ENCODE results near the gene MANBA. TPM values are rescaled to one million over a fixed set of nuclear protein-coding genes. Genes with fewer than 3 reads are reported as not detected.
"Not testable (repeated sequence)": the region's sequence is repeated elsewhere in the genome, so short reads cannot be mapped to it uniquely, and the experiment has no call there.

The MANBA gene
- total and polyA plus RNA-seq, 12 donors: 21.5 to 84.1 (median 53.4) TPM

- Histone ChIP-seq H3K27me3 (no peaks in the 10 kb centered on the region), H3K27ac (no peak overlapping the region), H3K4me1 (replicated peaks in 1 of 2) (peaks cover 0 to 1% of the 10 kb centered on the region in 2 donors), H3K9me3 (replicated peaks in 1 of 3) (no peaks in the 10 kb centered on the region), H3K4me3 (no peak overlapping the region), H3K36me3 (replicated peaks in 1 of 2) (no peaks in the 10 kb centered on the region)
- TF ChIP-seq CTCF (IDR thresholded peaks at IDR 0.05) (no peak), POLR2A (IDR thresholded peaks at IDR 0.05) (no peak)
- intact Hi-C loops (cut with DNase I): no loop called here
- DNase-seq: no peak
- 85 to 88% (median 86%) methylated on average over 4 of the region's 4 CpGs for WGBS, 4 donors
Observed at GRCh38 chr4:102751941-102752340, 8.8 kb downstream of the MANBA start.

GRCh38 chr4:102743352-102743751, 17.4 kb downstream of the MANBA start:
- DNase-seq: peak in 2 of 7 donors; percentile 23 to 29
- H3K36me3 ChIP-seq (replicated peaks in 1 of 2); H3K27me3 ChIP-seq; H3K27ac ChIP-seq; H3K9me3 ChIP-seq (replicated peaks in 1 of 3); H3K4me1 ChIP-seq (replicated peaks in 1 of 2); intact Hi-C loops (cut with DNase I); H3K4me3 ChIP-seq: not testable (repeated sequence)
- WGBS, 4 donors: 78 to 86% (median 81%) methylated on average over 4 of the region's 4 CpGs

DNA sequence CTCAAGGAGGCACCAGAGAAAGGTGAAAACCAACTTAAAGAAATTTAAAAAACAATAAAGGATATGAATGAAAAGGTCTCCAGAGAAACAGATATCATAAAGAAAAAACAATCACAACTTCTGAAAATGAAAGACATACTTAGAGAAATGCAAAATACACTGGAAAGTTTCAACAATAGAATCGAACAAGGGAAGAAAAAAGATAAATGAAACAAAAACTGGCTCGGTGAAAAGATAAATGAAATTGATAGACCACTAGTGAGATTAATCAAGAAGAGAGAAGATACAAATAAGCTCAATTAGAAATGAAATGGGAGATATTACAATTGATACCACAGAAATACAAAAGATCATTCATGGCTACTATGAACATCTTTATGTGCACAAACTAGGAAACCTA, 22.0 kb downstream of the MANBA start:
- DNase-seq; H3K27ac ChIP-seq; H3K36me3 ChIP-seq (replicated peaks in 1 of 2); H3K9me3 ChIP-seq (replicated peaks in 1 of 3); H3K4me3 ChIP-seq; intact Hi-C loops (cut with DNase I); H3K27me3 ChIP-seq: not testable (repeated sequence)
- peaks cover 0 to 12% of the 10 kb centered on the region in 2 donors for H3K4me1 ChIP-seq (replicated peaks in 1 of 2)
- 88 to 93% (median 90%) methylated on average over 2 of the region's 2 CpGs for WGBS, 4 donors

- intact Hi-C loops (cut with DNase I): no loop called here
- H3K4me3 ChIP-seq: no peak overlapping the region
- 94 to 96% (median 96%) methylated on average over 11 of the region's 11 CpGs for WGBS, 4 donors
Observed at GRCh38 chr4:102736636-102737549, 23.9 kb downstream of the MANBA start.

DNA sequence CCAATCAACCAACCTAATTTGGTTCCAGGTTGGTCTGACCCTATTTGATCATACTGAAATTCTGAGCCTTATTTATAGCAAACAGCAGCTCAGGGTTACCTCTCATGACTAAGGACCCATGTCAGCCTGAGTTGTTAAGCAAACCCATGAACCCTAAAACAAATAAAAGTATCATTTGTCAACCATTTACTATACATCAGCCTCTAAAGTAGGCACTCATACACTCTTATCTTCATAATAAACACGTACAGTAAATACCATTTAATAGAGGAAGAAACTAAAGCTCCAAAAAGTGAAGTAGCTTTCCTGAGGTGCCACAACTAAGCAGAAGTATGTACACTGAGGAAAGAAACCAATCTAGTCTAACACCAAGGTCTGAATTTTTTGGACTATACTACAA, 25.2 kb downstream of the MANBA start:
- H3K27ac ChIP-seq: no peak overlapping the region
- intact Hi-C loops (cut with DNase I): no loop called here
- H3K4me3 ChIP-seq: no peak overlapping the region
- peaks cover 0 to 12% of the 10 kb centered on the region in 2 donors for H3K4me1 ChIP-seq (replicated peaks in 1 of 2)
- H3K27me3 ChIP-seq: no peaks in the 10 kb centered on the region
- no peak for DNase-seq
- H3K9me3 ChIP-seq (replicated peaks in 1 of 3): no peaks in the 10 kb centered on the region
- TF ChIP-seq POLR2A (IDR thresholded peaks at IDR 0.05) (no peak), CTCF (IDR thresholded peaks at IDR 0.05) (no peak)
- no peaks in the 10 kb centered on the region for H3K36me3 ChIP-seq (replicated peaks in 1 of 2)
- WGBS, 4 donors: 80 to 84% (median 84%) methylated on average over 1 of the region's 1 CpG

More at GRCh38 chr4:102736636-102737549, 23.9 kb downstream of the MANBA start:
- Histone ChIP-seq H3K36me3 (replicated peaks in 1 of 2) (no peaks in the 10 kb centered on the region), H3K9me3 (replicated peaks in 1 of 3) (no peaks in the 10 kb centered on the region), H3K27ac (no peak overlapping the region), H3K27me3 (no peaks in the 10 kb centered on the region), H3K4me1 (replicated peaks in 1 of 2) (peaks cover 0 to 12% of the 10 kb centered on the region in 2 donors)
- TF ChIP-seq POLR2A (IDR thresholded peaks at IDR 0.05) (no peak), CTCF (IDR thresholded peaks at IDR 0.05) (no peak)
- DNase-seq: no peak

Data from adrenal gland (tissue), 12 donors.